ENCODE data around the gene PCBP3.

The PCBP3 gene

DNA sequence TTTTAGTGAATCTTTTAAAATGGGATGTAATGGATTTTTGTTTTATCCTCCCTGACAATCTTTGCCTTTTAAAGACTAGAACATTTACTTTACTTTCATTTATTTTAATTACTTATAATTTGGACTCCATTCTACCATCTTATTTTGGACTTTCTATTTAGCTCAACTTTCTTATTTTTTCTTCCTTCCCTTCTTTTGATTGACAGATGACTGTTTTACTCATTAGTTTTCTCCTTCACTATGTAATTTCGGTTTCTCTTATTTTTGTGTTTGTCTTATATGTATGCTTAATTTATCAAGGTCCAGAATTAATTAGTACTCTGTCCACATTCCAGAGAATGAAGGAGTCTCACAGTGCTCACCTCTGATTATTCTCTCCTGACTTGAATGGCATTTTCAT, 109.9 kb downstream of the PCBP3 start:
- no peak for DNase-seq (ENCODE audit: low spot score)

- no peak for DNase-seq (ENCODE audit: low spot score)
These were observed 112.5 kb downstream of the PCBP3 start for GRCh38 chr21:45756029-45756428.

DNA sequence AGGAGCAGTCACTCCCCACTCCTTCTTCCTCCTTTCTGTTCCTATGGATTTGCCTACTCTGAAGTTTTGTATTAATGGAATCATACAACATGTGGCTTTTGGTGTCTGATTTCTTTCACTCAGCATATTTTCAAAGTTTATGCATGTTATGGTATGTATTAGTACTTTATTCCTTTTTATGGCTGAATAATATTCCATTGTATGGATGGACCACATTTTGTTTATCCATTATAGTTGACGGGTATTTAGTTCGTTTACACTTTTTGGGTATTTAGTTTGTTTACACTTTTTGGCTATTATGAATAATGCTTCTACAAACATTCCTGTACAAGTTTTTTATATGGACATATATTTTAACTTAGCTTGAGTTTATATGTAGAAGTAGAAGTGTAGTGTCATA, 113.1 kb downstream of the PCBP3 start:
- no peak for DNase-seq (ENCODE audit: low spot score)

DNA sequence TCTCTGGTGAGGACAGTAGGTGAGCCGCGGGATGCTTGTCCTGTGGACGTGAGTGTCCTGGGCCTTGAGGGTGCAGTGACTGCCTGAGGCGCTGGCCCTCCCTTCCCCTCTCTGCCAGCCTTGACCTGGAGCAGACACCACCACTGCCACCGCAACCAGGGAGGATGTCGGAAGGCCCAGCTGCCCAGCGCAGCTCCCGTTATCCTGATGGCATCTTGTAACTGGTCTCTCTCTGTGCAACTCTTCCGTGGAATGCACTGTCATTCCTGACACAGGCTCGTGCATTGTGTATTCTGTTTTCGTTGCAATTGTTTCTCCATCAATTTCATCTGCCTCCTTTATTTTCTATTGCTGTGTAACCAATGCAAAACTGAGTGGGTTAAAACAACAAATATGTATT, 118.2 kb downstream of the PCBP3 start:
- DNase-seq (ENCODE audit: low spot score), result no peak

GRCh38 chr21:45763074-45763473, 119.5 kb downstream of the PCBP3 start:
- no peak for DNase-seq (ENCODE audit: low spot score)

GRCh38 chr21:45763506-45763905, 120.0 kb downstream of the PCBP3 start:
- no peak for DNase-seq (ENCODE audit: low spot score)

- DNase-seq (ENCODE audit: low spot score), result no peak
These were observed 121.3 kb downstream of the PCBP3 start for GRCh38 chr21:45764792-45765191.

DNA sequence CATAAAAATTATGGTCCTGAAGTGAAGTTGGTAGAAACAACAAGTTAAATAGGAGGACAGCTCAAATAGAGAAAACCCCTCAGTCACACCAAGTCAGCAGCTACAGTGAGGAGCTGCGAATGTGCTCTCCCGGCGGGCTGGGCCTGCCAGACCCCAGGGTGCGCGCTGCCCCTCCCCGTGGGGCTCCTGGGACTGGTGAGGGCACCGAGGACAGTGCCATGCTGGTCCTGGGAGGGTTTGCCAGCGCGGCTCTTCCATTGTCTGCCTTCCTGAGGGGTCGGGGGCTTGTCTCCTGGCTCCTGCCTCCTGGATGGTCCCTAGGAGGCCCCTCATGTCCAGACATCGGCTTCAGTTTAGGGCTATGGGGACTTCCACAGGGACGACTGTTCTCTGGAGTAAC, 121.8 kb downstream of the PCBP3 start:
- DNase-seq (ENCODE audit: low spot score), result no peak

DNA sequence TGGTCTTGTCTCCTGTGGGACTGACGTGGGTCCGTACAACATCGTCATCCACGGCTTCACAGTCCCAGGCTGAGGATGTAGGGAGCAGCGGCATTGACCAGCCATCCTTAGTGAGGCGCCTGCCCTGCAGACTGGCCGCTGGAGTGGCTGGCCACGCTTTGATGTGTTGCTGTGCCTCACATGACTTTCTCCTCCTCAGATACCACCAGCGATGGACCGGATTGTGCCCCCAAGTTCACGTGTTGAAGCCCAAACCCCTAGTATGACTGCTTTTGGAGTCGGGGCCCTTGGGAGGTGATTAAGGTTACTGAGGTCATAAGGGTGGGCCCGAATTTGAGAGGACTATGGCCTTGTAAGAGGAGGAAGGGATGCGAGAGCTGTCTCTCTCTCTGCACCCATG, 122.5 kb downstream of the PCBP3 start:
- no peak for DNase-seq (ENCODE audit: low spot score)

DNA sequence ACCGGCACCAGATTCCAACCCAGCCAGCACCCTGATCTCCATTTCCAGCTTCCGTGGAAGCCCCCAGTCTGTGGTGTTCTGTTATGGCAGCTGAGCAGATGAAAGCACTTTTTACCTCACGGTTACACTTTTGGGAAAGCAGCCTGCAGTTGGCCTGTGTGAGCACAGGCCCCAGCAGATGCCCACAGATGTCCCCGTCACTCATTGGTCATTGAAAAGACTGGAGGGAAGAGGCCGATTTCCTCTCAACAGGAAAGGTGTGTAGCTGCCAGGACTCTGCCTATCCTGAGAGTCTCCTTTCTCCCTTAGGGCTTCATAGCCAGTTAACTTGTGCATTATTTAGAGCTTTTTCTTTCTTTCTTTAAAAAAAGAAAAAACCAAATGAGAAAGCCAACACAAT, 123.0 kb downstream of the PCBP3 start:
- no peak for DNase-seq (ENCODE audit: low spot score)

GRCh38 chr21:45767071-45768006, 123.8 kb downstream of the PCBP3 start:
- DNase-seq (ENCODE audit: low spot score), result no peak

GRCh38 chr21:45768011-45768739, 124.7 kb downstream of the PCBP3 start:
- no peak for DNase-seq (ENCODE audit: low spot score)

GRCh38 chr21:45768740-45769048, 125.2 kb downstream of the PCBP3 start:
- no peak for DNase-seq (ENCODE audit: low spot score)

GRCh38 chr21:45769294-45769693, 125.8 kb downstream of the PCBP3 start:
- no peak for DNase-seq (ENCODE audit: low spot score)

DNA sequence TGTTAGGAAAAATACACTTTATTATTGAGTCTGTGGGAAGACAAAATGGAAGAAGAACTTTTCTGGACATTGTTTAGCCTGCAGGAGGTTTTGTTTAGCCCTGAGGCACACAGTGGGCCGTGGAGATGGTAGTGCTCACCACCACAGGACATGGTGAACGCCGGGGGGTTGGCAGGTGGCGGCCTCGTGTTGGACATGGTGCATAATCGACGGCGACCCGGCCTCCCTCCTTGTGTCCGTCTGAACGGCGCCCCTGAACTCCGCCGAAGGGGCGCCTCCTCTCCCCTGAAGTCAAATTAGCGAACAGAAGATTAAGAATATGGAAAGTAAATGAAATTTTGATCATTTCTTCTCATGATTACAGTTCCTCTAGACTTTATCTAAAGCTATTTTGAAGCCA, 126.4 kb downstream of the PCBP3 start:
- no peak for DNase-seq (ENCODE audit: low spot score)

DNA sequence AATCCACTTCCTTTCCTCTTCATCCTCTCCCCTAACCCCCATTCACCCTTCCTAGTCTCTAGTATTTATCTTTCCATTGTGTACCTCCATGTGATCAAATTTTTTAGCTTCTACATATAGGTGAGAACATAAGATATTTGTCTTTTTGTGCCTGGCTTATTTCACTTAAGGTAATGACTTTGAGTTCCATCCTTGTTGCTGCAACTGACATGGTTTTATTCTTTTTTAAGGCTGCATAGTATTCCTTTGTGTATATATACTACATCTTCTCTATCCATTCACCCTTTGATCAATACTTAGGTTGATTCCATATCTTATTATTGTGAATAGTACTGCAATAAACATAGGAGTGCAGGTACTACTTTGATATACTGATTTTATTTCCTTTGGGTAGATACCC, 128.7 kb downstream of the PCBP3 start:
- no peak for DNase-seq (ENCODE audit: low spot score)

- no peak for DNase-seq (ENCODE audit: low spot score)
These were observed 130.8 kb downstream of the PCBP3 start for GRCh38 chr21:45774291-45774690.

DNA sequence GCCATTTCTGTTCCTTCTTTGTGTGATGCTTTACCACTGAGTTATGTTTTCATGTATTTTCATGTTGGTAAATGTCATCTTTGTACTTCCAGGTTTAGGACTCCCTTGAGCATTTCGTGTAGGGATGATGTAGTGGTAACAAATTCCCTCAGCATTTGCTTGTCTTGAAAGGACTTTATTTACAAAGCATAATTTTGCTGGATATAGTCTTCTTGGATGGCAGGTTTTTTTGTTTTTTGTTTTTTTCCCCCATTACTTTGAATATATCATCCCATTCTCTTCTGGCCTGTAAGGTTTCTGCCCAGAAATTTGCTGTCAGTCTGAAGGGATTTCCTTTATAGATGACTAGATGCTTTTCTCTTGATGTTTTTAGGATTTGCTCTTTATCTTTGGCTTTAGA, 133.4 kb downstream of the PCBP3 start:
- no peak for DNase-seq (ENCODE audit: low spot score)

GRCh38 chr21:45778686-45779085, 135.2 kb downstream of the PCBP3 start:
- DNase-seq (ENCODE audit: low spot score), result no peak

DNA sequence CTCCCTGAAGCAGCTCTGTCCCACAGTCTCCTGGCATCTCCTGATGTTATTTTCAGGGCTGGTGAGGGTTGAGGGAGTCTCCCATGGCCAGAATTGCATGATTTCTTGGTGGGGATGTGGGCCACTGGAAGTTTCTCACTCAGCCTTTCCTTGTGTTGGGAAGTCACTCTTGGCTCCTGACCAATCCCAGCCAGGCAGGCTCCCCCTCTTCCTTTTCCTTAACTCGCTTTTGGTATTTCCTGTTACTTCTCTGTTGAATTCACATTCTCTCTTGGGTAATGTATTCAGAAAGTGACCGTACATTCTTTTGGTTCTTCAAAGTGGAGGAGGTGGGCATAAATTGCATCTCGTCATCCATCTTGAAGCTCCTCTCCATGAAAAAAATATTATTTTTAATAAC, 135.7 kb downstream of the PCBP3 start:
- DNase-seq (ENCODE audit: low spot score), result no peak

DNA sequence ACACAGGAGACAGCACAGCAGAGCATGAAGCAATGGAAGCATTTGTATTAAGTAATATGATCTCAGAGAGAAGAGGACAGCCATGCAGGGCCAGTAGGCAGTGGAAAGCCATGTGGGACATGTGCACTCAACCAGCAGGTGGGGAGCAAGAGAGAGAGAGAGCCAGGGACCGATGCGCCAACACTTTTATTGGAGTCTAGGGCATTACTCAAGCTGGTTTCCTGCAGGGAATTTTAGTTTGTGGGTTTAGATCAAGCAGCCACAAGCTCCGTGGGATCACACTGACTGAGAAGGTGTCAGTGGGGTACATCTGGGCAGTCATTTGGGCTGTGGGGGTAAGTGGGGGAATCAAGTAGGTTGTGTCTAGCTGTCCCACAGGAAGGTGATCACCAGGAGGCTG, 137.1 kb downstream of the PCBP3 start:
- DNase-seq (ENCODE audit: low spot score), result no peak

DNA sequence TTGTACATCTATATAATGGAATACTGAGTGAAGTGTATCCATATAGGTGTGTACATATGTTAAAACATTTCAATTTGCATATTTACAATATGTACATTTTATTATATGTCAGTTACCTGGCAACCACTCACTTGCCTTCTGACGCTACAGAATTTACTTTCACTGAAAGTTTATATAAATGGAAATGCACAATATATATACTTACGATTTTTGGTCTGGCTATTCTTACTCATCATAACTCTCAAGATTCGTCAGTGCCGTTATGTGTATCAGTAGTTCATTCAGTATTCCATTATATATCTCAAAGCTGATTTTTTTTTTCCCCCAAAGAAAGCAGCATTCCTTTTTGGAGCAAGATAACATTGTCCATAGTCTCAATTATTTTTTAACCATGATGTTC, 138.2 kb downstream of the PCBP3 start:
- DNase-seq (ENCODE audit: low spot score), result no peak

DNA sequence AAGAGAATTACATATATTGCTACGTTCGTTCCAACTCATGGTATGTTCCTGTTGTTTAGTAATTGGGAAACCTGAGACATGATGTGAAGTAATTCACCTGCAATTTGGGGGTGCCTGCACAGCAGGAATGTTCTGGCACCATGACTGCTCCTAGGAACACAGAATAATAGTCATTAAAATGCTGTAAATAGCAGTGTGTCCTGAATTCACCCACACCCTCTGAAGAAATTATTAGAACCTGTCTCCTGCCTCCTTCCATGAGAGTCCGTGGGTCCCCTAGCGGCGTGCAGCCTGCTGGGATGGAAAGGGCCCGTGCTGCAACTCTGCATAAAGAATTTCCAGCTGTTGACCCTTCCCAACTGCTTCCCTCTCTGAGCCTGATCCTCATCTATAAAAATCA, 143.1 kb downstream of the PCBP3 start:
- DNase-seq (ENCODE audit: low spot score), result no peak

DNA sequence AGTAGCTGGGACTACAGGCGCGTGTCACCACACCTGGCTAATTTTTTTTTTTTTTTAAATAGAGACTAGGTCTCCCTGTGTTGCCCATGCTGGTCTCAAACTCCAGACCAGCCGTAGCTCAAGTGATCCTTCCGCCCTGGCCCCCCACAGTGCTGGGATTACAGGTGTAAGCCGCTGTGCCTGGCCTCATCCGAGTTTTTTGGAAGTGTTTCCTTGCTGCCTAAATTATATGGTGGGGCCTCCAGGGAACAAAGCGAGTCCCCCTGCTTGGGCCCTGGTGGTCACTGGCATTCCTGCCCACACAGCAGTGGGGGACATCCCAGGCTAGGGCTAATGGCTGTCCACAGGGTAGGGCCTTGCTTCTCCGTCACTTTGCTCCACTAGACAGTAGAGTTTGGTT, 143.8 kb downstream of the PCBP3 start:
- no peak for DNase-seq (ENCODE audit: low spot score)

Measured in Ammon's horn (tissue), 1 donor.